GM12891 (cell line): ENCODE data around the gene CEBPB.

Experiments
- DNase-seq: peaks from one replicate; pipeline ENCODE4 v3.0.0; 2011; ENCODE audit warnings: low spot score; ENCODE audit not compliant: insufficient read length
- FAIRE-seq: peaks from 2 replicates; lab custom pipeline; 2011; peaks lifted over from hg19 to GRCh38; lab: Jason Lieb, UNC
- PAX5 ChIP-seq: IDR thresholded peaks from 2 replicates; pipeline ENCODE4 v1.6.1; 2011; ENCODE audit warnings: low read length, moderate library complexity, mild to moderate bottlenecking; ENCODE audit not compliant: insufficient read depth, severe bottlenecking
- POLR2A ChIP-seq: IDR thresholded peaks from 2 replicates; pipeline ENCODE4 v1.6.1; 2011; ENCODE audit warnings: low read depth, low read length, control low read depth
- POLR2AphosphoS5 ChIP-seq: IDR thresholded peaks from 2 replicates; pipeline ENCODE4 v1.6.1; 2011; ENCODE audit warnings: low read depth, low read length, control low read depth
- POU2F2 ChIP-seq: IDR thresholded peaks from 2 replicates; pipeline ENCODE4 v1.6.1; 2011; ENCODE audit warnings: low read depth, mild to moderate bottlenecking, control low read depth, low read length, moderate library complexity
- SPI1 ChIP-seq: IDR thresholded peaks from 2 replicates; pipeline ENCODE4 v1.6.1; 2011; ENCODE audit warnings: low read depth, low read length, control low read depth
- TAF1 ChIP-seq: IDR thresholded peaks from 2 replicates; pipeline ENCODE4 v1.6.1; 2011; ENCODE audit warnings: low read depth, low read length, control low read depth

The CEBPB gene

DNA sequence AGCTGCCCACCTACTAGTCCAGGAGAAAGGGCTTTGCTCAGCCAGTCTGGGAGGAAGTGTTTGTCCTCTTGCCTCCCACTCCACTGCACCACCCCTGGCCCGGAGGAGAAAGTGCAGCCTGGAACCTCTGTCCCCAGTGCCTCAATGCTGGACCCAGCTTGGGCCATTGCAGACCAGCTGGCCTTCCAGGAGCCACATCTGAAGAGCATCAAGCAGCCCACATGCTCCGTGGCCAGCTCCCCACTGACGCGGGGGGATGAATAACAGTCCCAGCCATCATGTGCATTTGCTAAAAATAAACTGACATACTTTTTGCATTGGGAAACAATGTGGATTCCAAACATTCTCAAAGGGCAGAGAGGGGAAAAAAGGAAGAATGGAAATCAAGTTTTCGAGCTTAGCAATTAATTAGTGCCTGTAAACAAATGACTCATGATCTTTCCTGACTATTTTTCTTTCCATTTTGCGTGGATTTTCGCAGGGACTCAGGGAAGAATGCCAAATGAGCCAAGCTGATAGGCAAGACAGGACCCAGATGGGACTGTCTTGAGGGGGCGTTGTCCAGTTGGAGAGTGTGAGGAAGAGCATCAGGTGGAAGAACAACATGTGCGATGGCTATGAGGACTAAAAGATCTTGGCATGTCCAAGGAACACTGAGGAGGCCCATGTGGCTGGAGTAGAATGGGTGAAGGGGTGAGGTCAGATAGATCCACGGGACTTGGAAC, 34.1 kb downstream of the CEBPB start:
- no peak for FAIRE-seq
- DNase-seq, result no peak
- no peak for TF ChIP-seq PAX5
- TF ChIP-seq POLR2AphosphoS5, result no peak
- TF ChIP-seq SPI1, result no peak
- no peak for TF ChIP-seq TAF1
- no peak for TF ChIP-seq POLR2A
- no peak for TF ChIP-seq POU2F2

DNA sequence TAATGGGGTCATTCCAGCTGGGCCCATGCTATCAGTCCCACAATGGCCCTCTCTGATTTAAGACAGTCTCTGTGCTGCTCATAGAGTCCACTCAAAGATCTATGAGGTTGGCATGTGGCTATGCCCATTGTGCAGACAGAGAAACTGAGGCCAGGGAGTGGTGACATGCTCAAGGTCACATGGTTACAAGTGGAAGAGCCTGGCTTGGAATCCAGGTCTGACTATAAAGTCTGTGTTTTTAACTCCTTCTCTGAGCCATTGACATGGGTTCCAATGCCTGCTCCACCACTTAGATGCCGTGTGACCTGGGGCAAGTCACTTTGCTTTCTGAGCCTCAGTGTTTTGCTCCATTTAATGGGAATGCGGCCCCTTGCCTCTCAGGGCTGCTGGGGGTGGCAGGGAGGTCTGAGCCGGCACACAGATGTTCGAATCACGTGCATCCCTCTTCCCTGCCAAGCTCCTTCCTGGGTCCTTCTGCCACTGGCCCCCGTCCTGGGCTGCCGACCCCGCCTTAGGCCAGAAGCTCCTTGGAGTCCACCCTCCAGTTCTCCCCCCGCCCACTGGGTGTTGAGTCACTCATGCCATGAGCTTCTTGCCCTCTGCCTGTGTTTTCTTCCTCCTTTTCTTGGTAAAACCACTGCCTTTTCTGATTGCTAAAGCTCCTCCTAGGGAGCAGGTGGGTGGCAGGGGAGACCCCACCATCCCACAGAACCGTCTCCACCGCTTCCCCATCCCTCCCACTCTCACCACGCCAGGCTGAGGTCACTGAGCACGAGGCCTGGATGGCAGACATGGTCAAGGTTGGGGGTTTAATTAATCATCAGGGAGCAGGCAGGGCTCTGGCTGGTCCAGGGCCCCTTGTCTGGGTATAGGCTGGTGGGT, 35.7 kb downstream of the CEBPB start:
- no peak for DNase-seq
- FAIRE-seq, result no peak
- no peak for TF ChIP-seq SPI1
- TF ChIP-seq PAX5, result no peak
- no peak for TF ChIP-seq POU2F2
- TF ChIP-seq POLR2A, result no peak
- no peak for TF ChIP-seq POLR2AphosphoS5
- TF ChIP-seq TAF1, result no peak

DNA sequence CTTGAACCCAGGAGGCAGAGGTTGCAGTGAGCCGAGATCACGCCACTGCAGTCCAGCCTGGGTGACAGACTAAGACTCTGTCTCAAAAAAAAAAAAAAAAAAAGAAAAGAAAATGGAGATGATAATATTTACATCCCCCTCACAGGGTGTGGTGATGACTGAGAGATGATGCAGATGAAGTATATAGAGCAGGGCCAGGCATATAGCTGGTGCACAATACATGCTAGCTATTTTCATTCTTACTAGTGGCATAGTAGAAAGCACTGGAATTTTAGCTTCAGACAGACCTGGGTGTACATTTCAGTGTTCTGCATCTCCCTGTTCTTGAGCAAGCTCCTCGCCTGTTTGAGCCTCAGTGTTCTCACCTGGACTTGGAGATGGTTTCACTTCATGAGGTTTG, 36.9 kb downstream of the CEBPB start:
- no peak for TF ChIP-seq POLR2AphosphoS5
- TF ChIP-seq PAX5, result no peak
- no peak for TF ChIP-seq SPI1
- TF ChIP-seq POLR2A, result no peak
- no peak for TF ChIP-seq POU2F2
- no peak for TF ChIP-seq TAF1
- FAIRE-seq (no peak), DNase-seq (no peak)

DNA sequence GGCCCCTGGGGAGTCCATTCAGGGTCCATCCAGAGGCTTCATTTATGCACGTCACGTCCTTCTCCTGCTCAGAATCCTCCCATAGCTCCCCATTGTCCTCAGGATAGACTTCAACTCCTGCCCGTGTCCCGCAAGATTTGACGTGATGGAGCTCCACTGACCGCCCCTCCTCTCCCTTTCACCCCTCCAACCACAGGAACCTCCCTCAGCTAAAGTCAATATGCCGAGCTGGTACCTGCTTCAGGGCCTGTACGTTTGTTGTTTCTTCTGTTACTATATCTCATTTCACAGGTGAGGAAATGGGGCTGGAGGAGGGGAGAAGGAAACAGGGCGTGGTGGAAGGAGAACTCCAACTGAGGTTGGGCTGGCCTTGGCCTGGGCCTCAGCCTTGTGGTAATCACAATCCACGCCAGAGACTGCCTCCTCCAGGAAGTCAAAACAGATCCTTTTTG, 38.6 kb downstream of the CEBPB start:
- TF ChIP-seq POLR2AphosphoS5 (no peak), TAF1 (no peak), POU2F2 (no peak), PAX5 (no peak)
- no peak for FAIRE-seq
- no peak for DNase-seq

DNA sequence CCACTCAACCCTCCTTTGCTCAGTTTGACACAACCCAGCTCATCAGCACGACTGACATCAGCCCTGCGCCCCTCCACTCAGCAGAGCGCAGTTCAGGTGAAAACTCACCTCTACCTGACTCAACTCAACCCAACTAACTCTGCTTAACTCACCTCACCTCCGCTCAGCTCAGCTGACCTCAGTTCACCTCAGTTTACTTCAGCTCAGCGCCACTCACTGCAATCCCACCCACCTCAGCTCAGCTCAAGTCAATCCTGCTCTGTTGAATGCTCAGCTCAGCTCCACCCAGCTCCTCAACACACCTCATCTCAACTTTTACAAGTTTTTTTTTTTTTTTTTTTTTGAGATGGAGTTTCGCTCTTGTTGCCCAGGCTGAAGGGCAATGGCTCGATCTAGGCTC, 39.6 kb downstream of the CEBPB start:
- no peak for TF ChIP-seq PAX5
- TF ChIP-seq POLR2A, result no peak
- no peak for TF ChIP-seq SPI1
- no peak for TF ChIP-seq POU2F2
- TF ChIP-seq POLR2AphosphoS5, result no peak
- no peak for TF ChIP-seq TAF1
- FAIRE-seq (no peak), DNase-seq (no peak)

DNA sequence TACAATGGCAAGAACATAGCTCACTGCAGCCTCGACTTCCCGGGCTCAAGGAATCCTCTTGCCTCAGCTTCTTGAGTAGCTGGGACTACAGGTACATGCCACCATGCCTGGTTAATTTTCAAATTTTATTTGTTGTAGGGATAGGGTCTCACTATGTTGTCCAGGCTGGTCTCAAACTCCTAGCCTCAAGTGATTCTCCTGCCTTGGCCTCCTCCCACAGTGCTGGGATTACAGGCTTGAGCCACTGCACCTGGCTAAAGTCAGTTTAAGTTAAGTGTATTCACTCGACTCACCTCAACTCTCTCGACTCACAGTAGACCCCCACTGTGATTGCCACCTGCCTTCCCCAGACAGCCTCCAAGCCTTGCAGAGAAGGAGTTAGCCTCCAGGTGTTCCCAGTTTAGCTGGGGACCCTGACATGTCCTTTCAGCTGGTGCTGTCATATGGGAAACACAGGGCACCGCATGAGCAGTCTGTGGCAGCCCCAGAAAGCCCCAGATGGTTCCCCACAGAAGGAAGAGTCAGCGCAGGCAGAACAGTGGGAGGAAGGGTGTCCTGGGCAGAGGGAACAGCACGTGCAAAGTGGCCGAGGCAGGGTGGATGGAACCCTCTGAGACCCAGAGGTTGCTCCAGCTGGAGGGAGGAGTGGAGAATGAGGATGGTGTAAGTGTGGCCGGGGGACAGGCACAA, 40.4 kb downstream of the CEBPB start:
- FAIRE-seq, result no peak
- no peak for DNase-seq
- TF ChIP-seq TAF1 (no peak), POLR2AphosphoS5 (no peak), PAX5 (no peak), SPI1 (no peak), POLR2A (no peak), POU2F2 (no peak)

DNA sequence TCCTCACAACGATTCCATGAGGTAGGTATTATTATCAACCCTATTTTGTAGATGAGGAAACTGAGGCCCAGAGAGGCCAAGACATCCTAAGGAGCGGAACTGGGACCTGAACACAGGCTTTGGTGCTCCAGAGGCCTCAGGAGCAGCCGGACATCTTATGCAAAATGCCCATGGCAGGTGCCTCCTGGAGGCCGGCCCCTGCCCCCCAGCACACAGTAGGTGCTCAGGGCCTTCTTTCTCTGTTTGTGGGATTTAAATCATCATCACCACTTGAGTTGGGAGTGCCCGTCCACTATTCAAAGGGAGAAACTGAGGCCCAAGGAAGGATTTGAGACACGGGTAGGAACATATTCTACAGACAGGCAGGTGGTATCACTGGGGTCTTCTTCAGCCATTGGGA, 41.2 kb downstream of the CEBPB start:
- FAIRE-seq (no peak), DNase-seq (no peak)
- TF ChIP-seq PAX5 (no peak), POLR2AphosphoS5 (no peak), POLR2A (no peak), SPI1 (no peak), TAF1 (no peak), POU2F2 (no peak)

DNA sequence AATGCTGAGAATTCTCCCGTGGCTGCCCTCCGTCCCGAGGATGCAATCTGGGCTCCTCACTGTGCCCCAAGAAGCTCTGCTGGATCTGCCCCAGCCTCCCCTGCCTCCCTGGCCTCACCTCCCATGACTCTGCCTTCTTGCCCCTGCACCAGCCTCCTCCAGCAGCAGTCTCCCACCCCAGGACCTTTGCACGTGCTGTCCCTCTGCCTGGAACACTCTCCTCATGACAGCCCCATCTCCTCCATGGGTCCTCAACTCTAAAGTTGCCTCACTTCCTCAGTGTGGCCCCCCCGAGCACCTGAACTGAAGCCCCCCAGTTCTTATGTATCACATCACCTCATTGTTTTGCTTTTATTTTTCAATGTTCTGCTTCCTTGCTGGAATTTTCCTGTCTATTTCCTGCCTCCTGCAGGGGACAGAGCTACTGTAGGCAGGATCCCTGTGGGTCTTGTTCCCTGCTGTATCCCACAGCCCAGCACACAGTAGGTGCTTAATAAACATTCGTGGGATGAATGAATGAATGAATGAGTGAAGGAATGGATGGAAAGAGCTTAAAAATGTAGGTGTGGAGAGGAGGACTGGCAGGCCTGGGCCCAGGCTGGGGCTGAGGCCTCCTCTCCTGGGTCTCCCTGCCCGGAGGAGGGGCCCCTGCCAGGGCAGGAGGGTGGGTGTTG, 42.2 kb downstream of the CEBPB start:
- no peak for TF ChIP-seq PAX5
- no peak for TF ChIP-seq TAF1
- TF ChIP-seq POLR2AphosphoS5, result no peak
- TF ChIP-seq POLR2A, result no peak
- no peak for TF ChIP-seq POU2F2
- TF ChIP-seq SPI1, result no peak
- FAIRE-seq (no peak), DNase-seq (no peak)
